GM19324 (cell line): ENCODE measurements around the gene CTDP1.

Experiments
- ATAC-seq: cut with Tn5 transposase; IDR thresholded peaks from one replicate; pipeline ENCODE4 v1.9.1; 2021; ENCODE audit warnings: mild to moderate bottlenecking, moderate library complexity; ENCODE audit not compliant: unreplicated experiment, low FRiP score

CTDP1 gene

DNA sequence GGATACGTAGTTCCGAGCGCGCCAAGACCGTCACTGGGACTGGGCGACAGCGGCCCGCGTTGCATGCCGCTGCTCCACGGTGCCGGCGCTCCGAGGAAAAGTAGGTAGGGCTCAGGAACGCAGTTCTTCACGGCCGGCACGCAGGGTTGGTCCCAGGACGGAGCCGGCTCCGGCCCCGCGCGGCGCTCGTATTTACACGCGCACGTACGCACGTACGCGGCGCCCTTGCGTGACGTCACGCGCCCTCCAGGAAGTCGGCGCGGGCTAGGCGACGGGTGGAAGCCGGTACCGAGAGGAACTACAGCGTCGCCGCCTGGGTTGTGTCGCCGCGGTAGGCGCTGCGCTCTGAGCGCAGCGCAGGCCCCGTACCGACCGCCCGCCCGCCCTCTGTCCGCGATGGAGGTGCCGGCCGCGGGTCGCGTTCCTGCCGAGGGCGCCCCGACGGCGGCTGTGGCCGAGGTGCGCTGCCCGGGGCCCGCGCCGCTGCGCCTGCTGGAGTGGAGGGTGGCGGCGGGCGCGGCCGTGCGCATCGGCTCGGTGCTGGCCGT, at the start of gene CTDP1:
CTDP1 (plus strand) TSS at position 252 of the 548 bp plus-strand sequence; CDS start at position 397, 145 bp downstream.
- peak; percentile 80 for ATAC-seq

DNA sequence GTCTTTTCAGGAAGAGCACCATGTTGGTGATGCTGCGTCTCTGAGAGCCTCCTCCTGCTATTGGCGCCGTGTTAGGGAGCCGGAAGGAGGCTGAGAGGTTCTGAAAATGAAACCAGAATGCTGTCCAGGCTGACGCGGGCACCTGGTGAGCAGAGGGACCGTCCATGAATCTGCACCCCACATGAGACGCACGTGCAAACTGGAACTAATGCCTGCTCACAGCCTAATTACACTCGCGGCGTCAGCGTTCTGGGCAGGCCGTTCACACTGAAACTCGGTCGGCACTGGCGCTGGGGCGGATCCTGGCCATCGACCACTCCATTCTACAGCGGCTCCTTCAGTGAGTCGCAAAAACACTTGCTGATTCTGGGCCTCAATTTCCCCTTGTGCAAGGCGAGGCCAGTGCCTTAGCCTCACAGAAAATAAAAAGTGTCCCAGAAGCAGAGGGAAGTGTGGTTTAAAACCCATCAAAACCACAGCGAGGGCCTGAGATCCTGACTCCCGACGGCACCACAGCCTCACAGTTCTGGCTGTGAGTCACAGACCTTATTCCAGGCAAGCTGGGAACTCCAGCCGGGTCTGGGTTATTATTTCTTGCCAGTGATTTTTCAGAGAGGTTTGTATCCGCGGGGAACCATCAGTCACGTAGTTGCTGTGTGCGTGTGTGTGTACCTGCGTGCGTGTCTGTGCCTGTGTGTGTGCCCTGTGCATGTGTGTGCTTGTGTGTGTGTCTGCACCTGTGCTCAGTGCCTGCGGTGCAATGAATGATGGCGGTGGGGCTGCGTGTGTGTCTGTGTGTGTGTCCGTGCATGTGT, 49.1 kb upstream of the CTDP1 start:
- ATAC-seq, result no peak

DNA sequence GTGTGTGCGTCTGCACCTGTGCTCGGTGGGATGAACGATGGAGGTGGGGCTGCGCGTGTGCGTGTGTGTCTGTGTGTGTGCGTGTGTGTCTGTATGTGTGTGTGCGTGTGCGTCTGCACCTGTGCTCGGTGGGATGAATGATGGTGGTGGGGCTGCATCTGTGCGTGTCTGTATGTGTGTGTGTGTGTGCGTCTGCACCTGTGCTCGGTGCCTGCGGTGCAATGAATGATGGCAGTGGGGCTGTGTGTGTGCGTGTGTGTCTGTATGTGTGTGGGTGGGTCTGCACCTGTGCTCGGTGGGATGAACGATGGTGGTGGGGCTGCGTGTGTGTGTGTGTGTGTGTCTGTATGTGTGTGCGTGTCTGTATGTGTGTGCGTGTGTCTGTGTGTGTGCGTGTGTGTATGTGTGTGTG, 48.5 kb upstream of the CTDP1 start:
- ATAC-seq, result no peak

DNA sequence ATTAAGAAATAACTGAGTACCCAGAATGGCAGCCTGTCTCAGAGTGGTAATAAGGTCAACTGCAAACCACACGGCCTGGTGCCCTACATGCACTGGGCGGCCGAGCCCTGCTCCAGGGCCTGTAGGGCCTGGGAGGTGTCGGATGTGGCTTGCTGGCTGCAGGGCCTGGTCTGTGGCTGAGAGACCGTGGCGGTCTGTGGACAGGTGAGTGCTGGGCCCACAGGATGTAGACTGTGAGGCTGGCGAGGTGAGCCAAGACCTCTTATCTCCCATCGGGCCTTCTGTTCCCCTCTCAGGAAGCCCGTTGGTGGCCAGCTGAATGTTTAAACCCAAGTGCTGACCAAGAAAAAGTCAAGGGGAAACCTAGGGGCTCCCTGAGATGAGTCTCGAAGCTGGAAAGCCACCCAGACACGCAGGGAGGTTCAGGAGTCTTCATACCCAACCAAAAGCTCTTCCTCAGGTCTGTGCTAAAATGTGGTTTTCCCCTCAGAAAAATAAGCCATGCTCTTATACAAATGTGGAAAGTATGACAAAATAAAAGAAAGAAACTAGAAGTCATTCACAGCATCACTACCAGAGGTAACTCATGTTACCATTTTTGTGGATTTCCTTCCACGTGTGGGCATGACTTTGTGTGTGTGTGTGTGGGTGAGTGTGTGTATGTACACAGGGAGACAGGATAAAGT, 47.7 kb upstream of the CTDP1 start:
- no peak for ATAC-seq

DNA sequence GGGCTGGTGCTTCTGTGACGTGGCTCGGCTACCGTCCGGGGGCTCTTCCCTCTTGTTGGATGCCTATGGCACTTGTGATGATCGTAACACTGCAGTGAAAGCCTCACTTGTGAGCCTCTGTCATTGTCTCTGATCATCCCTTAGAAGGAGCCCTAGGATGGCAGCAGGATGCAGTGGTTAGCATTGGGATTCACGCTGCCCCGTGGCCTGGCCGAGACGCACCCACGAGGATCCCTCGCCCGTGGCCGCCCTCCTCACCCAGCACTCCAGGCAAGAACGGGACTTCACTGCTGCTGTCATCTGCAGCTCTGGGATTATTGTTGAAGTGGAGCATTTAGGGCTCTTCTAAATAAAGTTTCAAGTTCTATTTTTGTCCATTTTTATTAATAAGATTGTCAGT, 46.8 kb upstream of the CTDP1 start:
- ATAC-seq, result no peak

GRCh38 chr18:79634186-79634585, 45.4 kb upstream of the CTDP1 start:
- ATAC-seq, result no peak

DNA sequence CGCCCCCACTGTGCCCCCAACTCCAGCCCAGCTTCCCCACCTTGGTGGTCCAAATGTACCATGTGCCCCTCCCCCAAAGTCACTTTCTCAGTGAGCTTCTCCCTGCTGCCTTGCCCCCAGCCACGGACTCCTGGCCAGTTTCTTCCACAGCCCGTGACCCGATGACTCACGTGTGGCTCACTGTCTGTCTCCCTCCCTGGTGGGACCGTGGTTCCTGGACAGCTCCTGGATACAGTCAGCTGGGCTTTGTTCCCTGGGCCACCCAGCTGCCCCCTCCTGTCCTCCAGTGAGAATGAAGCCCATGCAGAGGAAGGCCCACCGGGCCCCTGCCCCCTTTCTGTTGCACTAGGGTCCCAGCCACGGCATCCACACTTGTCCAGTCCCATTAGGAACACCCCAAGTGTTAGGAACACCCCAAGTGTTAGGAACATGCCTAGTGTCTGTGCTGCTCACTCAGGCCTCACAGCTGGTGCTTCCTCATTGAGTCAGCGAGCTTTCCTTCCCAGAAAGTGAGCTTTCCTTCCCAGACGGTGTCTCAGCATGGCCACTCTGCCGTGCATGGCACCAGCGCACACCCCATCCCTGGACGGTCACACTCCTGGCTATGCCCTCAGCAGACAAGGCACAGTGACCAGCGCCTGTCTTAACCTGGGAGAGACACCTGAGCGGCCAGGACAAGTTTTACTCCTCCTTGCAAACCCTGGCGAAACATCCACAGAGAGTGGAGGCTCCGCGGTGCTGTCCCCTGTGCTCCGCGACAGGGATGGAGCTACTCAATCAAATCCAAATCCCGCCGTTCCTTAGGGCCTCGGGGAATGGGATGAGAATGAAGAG, 44.8 kb upstream of the CTDP1 start:
- ATAC-seq, result no peak

- ATAC-seq, result no peak
These were observed 44.2 kb upstream of the CTDP1 start for GRCh38 chr18:79635427-79635726.

DNA sequence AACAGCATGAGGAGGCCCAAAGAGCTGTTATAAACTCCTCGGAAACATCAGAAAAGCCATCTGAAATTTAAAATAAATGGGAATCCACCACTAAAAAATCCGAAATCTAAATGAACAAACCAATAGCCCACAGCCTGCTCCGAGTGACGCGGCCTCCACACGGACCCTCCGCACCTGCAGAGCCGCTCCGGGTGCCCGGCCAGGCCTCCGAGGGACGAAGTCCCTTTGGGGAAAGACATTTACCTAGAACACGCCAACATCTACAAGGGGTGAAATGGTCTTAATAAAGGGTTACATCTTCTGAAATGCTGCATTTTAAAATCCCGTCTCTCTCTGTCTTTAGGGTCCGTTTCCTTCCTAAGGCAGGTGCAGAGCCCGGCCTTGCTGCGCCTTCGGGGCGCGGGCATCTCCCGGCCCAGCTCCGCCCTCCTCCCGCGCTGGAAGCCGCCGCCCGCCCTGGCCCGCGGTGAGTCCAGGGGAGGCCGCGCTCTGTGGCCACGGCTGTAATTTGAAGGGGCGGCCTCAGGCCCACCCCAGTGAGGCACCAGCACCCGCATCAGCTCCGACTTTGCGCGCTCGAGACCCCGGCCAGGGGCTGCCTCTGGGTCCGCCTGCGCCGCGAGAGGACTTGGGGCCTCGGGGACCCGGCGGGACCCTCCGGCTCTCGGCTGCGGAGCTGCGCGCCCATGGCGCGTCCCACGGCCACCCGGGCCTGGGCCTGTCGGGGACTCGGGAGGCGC, 42.3 kb upstream of the CTDP1 start:
- ATAC-seq, result no peak

DNA sequence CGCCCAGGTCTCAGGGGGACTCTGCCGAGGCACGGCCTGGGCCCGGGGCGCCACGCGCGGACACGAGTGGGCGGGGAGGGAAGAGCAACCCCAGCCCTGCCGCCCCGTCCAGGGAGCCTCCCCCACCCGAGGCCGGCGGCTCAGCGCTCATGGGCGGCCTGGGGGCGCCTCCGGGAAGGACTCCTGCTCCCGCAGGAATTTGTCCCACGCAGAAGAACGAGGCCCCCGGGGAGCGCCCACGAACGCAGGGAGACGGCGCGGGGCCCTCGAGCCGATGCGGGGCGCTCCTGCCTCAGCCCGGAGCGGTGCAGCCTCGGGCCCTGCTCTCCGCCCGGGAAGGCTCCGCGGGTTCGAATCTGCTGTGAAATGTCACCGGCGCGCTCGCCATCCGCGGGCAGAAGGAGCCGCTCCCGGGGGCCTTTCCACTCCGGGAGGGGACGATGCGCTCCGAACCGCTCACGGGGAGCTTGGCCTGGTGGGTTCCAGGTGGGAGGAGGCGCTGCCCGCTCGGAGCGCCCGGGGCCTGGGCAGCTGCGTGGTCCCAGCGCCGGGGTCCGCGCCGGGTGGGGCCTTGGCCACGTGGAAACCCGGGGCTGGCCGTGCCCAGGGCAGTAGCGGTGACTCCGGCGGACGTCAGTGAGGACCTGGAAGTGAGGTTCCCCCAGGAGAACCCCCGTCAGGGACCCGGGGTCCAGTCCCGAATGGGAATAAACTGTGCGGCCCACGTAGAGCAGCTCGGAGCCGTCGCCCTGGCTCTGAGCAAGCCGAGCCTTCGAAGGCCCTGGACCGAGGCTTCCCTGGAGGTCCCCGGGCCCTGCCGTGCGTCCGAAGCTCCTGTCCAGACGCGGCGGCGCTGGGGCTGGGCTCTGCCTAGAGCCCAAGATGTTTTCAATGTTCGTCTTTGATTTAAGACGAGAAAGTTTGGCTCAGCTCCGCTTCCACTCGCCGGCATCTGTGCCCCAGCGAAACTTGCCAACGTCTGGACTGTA, 41.4 kb upstream of the CTDP1 start:
- no peak for ATAC-seq

DNA sequence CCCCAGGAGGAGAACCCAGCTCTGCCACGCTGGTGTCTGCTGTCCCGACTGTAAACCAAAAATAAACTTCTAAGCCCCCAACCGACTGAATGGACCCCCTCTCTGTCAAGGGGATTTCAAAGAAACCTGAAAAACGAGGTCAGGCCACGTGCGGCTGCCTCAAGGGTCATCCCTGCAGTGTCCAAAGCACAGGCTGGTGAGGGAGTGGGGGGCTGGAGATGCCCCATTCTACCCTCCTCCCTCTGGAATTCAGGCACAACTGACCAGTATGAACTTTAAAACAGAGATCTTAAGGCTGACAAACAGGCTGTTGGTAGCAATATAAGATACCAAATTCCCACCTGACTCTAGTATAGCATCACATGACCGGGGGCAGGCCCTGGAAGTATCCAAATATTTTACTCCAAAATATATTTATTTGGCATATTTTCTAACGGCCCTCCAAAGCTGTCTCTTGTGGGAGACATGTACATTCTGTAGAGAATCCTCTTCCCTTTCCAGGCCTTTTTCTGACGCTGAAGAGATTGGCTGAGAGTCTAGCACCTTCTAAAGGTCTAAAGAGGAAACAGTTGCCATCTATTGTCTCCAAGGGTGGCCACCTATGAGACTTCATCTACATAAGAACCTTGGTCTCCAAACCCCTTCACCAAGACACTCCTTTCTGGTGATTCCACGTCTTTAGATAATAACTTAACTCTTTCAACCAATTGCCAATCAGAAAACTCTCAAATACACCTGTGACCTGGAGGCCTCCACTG, 40.4 kb upstream of the CTDP1 start:
- no peak for ATAC-seq

DNA sequence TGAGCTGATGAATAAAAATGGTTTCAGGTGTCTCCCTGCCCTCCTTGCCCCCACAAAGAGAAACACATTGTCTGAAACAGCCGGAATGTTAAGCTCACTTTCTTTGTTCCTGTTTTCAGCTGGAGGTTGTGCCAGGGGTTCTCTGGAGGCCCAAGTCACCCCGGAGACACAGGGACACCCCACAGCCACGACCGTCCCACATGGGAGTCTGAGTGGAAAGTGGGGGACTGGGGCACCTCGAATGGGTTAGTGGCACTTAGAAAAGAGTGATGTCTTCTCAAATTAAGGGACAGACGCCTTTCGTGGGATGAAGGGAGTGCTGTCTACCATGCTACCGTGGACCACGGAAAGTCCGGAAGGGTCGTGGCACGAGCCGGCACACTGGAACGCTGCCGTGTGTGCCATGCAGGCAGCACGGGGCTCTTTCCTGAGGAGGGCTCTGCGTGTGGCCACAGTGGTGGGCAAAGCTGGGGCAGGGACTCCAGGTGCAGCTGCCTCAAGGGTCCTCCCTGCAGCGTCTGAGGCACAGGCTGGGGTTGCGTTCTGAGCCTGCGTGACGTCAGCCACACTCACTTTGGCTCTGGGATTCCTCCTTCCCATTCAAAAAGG, 39.4 kb upstream of the CTDP1 start:
- ATAC-seq, result no peak

- no peak for ATAC-seq
These were observed 38.7 kb upstream of the CTDP1 start for GRCh38 chr18:79640875-79641274.

- ATAC-seq, result no peak
These were observed 37.7 kb upstream of the CTDP1 start for GRCh38 chr18:79641722-79642497.

- no peak for ATAC-seq
These were observed 37.0 kb upstream of the CTDP1 start for GRCh38 chr18:79642626-79643025.

DNA sequence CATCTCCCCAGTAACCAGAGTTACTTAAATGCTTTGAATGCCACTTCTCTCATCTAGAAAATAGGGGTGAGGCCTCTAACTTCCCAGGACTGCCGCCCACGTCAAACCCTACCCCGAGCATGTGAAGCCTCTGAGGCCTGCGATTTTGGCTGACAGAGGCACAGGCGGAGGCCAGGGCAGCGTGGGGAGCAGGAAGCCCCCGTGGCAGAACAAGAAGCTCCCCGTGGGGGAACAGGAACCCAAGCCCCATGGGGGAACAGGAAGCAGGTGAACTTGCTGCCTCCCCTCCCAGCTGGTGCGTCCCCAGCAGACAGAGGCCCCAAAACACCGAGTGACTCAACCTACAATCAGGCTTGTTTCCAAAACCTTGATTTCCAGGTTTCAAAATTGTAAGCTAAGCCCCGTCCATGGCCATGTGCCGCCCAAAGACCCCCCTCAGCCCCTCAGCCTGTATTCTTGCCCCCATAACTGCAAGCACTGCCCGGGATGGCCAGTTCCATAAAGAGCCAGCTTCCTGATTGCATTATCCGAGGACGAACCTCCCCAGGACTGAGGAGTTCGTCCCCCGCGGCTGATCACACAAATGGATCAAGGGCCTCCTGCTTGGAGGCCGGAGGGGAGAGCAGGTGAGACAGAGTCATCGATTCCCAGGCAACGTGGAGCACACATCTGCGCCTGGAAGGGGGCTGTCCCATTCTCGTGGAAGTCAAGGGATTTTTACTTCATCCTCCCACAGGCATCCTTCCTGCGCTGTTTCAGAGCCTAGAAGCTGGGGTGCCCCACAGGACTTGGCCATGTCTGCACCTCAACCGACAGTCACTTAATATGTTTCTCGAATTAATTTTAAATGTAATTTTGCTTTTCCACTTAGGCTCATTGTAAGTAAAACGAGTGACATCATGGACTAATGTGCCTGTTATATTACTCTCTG, 36.3 kb upstream of the CTDP1 start:
- no peak for ATAC-seq
